HPDE6-E6E7 (cell line): ENCODE data around the gene CLEC2D.
"Not testable (repeated sequence)": the region's sequence is repeated elsewhere in the genome, so short reads cannot be mapped to it uniquely, and the experiment has no call there.

Experiments
- DNase-seq: peaks from one replicate; pipeline ENCODE4 v3.0.0; 2011; ENCODE audit warnings: missing footprints; ENCODE audit errors: extremely low spot score

The CLEC2D gene

DNA sequence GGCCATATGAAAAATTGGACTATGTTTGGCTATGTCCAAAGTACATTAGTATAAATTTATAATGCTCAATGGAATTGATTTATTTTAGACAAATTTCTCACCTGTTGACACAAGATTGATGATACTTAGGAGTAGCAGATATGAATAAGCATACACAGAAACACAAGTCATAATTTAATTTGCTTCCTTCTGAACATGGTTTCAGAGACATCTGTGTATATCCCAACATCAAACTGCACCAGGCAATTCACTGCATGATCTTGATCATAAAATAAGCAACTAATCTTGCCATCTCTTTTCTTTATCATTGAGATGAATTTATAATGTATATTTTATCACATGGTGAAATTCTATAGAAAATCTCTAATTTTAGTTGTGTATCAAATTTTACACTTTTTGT is 59.6 kb downstream of the CLEC2D start:
- DNase-seq = no peak

DNA sequence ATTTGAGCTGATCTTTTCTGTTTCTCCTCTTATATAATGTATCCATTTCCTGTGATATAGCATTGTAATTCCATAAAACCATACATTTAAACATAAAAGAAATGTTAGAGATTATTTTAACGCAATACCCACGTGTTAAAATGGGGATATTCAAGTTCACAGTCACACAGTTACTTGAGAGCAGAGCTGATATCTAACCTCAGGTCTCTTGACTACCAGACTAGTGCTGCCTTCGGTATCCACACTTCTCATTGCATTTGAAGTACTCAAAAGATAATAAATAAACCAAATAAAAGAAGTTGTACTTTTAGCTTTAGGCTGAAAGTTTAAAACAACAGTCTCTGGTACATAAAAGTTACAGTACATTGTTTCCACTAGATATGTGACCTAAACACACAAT is 60.5 kb downstream of the CLEC2D start:
- DNase-seq = no peak

DNA sequence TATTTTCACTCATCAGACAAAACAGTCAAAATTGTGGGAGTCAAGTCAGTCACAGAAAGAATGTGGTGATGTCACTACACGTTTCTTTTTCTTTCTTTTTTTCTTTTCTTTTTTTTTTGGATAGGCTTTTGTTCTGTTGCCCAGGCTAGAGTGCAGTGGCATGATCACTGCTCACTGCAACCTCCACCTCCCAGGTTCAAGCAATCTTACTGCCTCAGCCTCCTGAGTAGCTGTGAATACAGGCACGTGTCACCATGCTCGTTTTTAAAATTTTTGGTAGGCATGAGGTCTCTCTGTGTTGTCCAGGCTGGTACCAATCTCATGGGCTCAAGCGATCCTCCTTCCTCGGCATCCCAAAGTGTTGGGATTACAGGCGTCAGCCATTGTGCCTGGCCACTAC is 61.1 kb downstream of the CLEC2D start:
- DNase-seq = no peak

DNA sequence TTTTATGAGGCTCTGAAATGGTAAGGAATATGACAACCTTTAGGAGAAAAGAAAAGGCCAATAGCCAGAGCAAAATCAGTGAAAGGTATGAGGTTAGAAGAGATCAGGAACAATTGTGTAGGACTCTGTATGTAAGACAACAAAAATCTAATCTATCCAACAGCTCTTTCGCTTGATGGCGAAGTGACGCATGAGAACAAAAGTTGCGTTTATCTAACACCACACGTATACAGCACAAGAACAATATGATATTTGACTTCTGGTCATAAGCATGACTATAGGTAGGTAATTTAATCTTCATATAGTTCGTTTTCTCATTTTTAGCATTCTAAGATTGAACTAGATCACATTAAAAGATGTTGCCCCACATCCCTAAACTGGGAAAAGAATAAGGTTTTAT is 61.9 kb downstream of the CLEC2D start:
- DNase-seq = no peak

DNA sequence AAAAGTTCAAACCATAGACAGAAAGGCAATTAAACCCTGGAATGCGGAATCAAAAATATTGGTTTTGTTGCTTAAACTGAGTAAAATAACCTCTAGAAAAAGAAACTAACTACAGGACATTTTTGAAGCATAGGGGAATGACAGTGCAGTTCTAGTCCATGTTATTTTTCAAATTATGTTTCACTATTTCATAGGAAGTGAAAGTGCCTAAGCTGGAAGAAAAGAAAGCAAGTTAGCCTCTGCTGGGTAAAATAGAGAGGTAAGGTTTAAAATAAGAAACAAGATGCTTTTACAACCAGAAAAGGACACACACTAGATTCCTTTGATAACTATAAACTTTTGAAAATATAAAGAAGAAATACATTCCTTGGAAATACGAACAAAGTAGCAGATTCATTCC is 62.3 kb downstream of the CLEC2D start:
- DNase-seq = no peak

DNA sequence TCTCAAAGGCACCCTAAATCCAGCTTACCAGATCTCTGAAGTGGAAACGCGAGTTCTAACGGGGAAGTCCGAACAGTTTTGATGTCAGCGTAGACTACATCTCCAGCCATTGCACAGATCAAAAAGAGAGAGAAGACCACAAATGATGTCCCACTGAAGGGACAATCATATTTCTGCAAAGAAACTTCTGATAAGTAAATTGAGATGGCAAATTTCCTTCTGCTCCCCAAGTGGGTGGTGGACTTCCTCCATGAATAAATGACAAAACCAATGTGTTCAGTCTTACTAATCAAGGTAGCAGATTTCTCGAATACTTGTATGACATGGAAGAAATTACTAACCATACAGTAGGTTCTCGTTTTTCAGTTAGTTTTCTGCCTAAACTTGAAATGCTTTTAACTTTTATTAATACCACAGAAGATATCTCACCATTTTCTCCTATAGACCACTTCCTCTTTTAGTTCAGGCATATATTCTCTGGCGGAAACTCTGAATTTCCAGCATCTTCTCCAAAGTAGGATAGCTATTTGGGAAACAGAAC is 63.5 kb downstream of the CLEC2D start, which contains the start of gene CLECL1:
TSS of gene CLECL1 (minus strand) at position 177 of the 541 bp plus-strand sequence.
- no peak for DNase-seq

DNA sequence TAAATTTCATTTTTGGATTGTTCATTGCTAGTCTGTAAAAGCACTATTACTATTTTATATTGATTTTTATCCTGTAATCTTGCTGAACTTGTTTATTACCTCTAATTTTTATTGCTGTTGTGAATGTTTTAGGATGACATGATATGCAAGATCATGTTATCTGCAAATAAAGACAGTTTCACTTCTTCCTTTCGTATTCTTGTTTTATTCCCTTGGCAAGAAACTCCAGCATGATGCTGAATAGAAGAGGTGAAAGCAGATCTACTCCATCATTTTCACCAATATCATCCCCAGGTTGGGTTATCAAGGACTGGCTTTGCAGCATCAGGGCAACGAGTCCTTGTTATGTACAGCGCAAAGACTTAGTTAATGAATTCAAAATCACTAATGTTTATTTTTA is 66.1 kb downstream of the CLEC2D start:
- DNase-seq = no peak

DNA sequence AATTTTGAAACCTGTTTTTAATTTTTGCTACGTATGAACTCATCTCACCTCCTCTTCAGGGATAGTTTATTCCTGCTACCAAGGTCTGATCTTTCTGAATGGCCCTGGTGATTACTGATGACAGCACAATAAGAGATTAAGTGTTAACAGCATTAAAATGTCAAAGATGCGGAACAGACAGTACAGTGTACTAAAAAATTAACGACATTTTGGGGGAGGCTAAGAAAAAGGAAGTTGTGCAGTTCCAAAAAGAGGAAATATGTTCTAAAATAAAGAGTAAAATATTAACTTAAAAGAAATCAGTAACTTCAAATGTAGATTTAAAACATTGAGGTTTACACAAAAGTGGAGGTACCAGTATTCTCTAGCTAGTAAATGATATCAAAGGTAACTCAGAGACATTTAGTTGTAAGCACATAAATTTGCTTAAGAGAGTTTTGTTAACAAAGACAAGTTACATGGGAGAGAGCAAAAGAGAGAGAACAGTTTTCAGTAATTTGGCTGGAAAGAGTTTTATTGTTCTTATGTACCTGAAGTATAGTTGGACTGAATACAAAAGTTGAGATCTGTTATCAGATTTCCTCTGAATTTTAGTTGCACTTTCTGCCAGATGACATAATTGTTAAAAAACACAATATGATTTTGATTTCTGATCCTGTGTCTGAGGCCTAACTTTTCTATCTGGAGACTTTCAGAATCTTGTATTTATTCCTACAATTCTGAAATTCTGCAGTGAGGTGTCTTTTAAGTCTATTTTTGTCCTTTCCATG is 67.6 kb downstream of the CLEC2D start:
- no peak for DNase-seq

DNA sequence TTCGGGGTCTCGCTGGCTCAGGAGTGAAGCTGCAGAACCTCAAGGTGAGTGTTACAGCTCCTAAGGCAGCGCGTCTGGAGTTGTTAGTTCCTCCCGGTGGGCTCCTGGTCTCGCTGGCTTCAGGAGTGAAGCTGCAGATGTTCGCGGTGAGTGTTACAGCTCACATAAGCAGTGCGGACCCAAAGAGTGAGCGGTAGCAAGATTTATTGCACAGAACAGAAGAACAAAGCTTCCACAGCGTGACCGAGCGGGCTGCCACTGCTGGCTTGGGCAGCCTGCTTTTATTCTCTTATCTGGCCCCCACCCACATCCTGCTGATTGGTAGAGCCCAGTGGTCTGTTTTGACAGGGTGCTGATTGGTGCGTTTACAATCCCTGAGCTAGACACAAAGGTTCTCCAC is 69.4 kb downstream of the CLEC2D start:
- DNase-seq = not testable (repeated sequence)

DNA sequence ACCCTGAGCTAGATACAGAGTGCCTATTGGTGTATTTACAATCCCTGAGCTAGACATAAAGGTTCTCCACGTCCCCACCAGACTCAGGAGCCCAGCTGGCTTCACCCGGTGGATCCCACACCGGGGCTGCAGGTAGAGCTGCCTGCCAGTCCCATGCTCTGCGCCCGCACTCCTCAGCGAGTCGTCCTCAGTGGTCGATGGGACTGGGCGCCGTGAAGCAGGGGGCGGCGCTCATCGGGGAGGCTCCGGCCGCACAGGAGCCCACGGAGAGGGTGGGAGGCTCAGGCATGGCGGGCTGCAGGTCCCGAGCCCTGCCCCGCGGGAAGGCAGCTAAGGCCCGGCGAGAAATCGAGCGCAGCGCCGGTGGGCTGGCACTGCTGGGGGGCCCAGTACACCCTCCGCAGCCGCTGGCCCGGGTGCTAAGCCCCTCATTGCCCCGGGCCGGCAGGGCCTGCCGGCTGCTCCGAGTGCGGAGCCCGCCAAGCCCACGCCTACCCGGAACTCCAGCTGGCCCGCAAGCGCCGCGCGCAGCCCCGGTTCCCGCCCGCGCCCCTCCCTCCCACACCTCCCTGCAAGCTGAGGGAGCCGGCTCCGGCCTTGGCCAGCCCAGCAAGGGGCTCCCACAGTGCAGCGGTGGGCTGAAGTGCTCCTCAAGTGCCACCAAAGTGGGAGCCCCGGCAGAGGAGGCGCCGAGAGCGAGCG is 70.0 kb downstream of the CLEC2D start:
- DNase-seq = not testable (repeated sequence)

DNA sequence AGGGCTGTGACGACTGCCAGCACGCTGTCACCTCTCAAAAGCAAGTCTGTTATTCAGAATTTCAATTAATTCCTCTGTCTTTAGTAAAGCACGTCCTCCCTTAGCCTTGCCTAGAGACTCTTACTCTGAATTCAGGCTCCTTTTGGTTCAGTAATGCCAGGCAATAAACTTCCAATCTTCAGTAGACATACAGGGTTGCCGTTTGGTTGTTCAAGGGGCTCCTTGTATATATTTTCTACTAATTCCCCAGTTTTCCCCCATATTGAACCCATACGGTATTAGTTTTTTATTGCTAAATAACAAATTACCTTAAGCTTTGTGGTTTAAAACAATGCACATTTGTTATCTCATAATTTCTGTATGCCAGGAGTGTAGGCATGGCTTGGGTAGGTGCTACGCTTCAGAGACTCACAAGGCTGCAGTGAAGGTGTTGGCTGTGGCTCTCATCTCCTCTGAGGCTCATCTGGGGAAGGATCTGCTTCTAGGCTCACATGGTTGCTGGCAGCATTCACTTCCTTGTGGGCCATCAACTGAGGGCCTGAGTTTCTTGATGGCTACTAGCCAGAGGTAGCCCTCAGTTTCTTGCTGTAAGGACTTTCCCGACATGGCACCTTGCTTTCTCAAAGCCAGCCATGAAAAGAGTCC is 70.7 kb downstream of the CLEC2D start:
- no peak for DNase-seq

DNA sequence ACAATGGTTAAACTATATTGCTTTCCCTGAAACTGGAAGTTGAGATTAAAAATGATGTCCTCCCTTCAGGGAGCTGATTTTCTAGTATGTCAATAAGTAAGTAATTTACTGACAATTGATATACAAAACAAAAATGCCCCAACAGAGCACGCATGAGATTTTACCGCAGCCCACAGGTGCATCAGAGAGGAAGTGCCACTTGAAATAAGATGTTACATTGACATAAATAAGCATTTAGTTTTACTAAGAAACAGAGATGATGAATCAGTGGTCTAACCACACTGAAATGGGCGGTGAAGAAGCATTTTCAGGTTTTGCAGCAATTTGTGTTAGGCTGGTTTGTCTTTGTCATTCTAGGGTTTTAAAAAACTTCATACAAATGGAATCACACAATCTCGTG is 72.2 kb downstream of the CLEC2D start:
- no peak for DNase-seq

DNA sequence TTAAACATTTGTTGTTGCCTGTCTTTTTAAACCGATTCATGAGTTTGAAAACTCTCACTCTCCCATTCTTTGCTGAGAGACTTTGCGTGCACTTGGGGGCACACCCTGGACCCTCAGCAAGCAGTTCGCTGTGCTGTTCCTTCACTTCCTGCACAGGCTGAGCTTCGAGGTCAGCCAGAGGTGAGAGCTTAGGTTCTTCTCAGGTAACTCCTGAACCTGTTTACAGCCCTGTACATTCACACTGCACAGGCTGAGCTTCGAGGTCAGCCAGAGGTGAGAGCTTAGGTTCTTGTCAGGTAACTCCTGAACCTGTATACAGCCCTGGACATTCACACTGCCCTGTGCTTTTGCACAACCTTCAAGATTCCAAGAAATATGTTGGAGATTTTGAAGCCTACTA is 73.1 kb downstream of the CLEC2D start:
- DNase-seq = no peak

DNA sequence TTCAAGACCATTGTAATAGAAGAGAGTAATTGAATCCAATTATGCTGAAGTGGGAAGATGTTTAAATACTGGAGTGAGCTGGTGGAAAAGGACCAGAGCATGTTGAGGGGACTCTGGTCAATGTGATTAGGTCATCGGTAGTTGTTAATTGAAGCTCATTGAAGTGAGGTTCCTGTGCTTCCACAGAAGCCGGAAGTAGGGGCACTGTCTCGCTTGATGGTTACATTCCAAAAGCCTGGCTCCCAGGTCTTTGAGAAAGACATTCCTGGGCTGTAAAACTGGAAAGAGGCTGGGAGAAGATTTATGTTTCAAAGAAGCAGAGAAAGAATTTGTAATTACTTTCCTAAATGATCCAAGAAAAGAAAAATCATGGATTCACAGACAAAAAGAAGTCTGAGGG is 75.7 kb downstream of the CLEC2D start:
- DNase-seq = no peak
